Right lobe of liver (tissue), 6 donors: ENCODE results near the gene COL4A4. TPM values are rescaled to one million over a fixed set of nuclear protein-coding genes. Genes with fewer than 3 reads are reported as not detected.

Experiments used
- ATAC-seq, 4 donors: fragments of 200-7000 bp; cut with Tn5 transposase; one replicate each; pipeline ENCODE4 v1.9.1; 2020; ENCODE audit warnings: mild to moderate bottlenecking in 4 of 4, moderate library complexity in 4 of 4
- DNase-seq, 3 donors: peaks; one replicate each; pipeline ENCODE4 v3.0.0-alpha.2; 2020
- H3K27ac ChIP-seq, 3 donors: fragments of 200-600 bp; one replicate each; pipeline ENCODE4 v1.8.0; 2022
- H3K27me3 ChIP-seq, 2 donors: fragments of 200-600 bp; one replicate each; pipeline ENCODE4 v1.8.0; 2022
- H3K36me3 ChIP-seq, 4 donors: fragments of 200-600 bp; sonication (generic) in 1 of 4; one replicate each; pipeline versions ENCODE4 v1.5.1 to v1.8.0; 2017 to 2022; ENCODE audit warnings: control low read depth in 1 of 4
- H3K4me1 ChIP-seq, 4 donors: fragments of 200-600 bp; sonication (generic) in 1 of 4; one replicate each; pipeline versions ENCODE4 v1.5.1 to v1.8.0; 2017 to 2022; ENCODE audit warnings: control low read depth in 1 of 4
- H3K4me3 ChIP-seq, 3 donors: fragments of 200-600 bp; one replicate each; pipeline ENCODE4 v1.8.0; 2022
- H3K9me3 ChIP-seq, 4 donors: fragments of 200-600 bp; sonication (generic) in 1 of 4; one replicate each; pipeline versions ENCODE4 v1.5.1 to v1.8.0; 2017 to 2022; ENCODE audit warnings: control low read depth in 1 of 4
- CTCF ChIP-seq, 4 donors: fragments of 200-600 bp in 3 of 4; fragments of 450-650 bp in 1 of 4; IDR thresholded peaks; one replicate each; pipeline versions ENCODE4 v1.5.1 to v1.8.0; 2016 to 2022; ENCODE audit warnings: antibody characterized with exemption in 4 of 4, mild to moderate bottlenecking in 2 of 4
- POLR2A ChIP-seq: fragments of 450-650 bp; IDR thresholded peaks from one replicate; pipeline ENCODE4 v1.6.1; 2017; ENCODE audit warnings: antibody characterized with exemption, mild to moderate bottlenecking
- whole genome bisulfite sequencing: methylation state at CpG from one replicate; pipeline ENCODE4 v1.1.6; 2018; ENCODE audit warnings: low coverage, low lambda C conversion rate; ENCODE audit not compliant: insufficient coverage; ENCODE audit errors: missing lambda C conversion rate; 5-methylcytosine and 5-hydroxymethylcytosine counted together
- intact Hi-C, 2 donors: fragments of 100-400 bp; cut with DNase I; formaldehyde crosslinking; loops; one replicate each; pipeline versions ENCODE4 v1.11.2 to v1.14.1; 2022
- total RNA-seq, 6 experiments: library from RNA; depleted of rRNA in 2 of 6; stranded (reverse); fragments of >200 nt in 2 of 6; fragmentation: NEBNext Ultra II Directional in 3 of 6; extraction: Animal tissue kit (Norgen Biotek cat#: 25700) in 3 of 6; gene quantifications; one replicate each; pipeline versions ENCODE4 v1.1.0 to v1.2.4, GENCODE V29; 2016 to 2023
- donor health status: DM: no; HTN: yes; CAD: no.
- donor health status: DM: no; HTN: no; CAD: no.
- donor health status: DM: no; HTN: no; CAD: no.
- donor health status: DM: no; HTN: yes; CAD: no.
- donor health status: DM: no; HTN: yes; CAD: no.

COL4A4 gene
- total RNA-seq, 6 experiments from 2014 or later: 0.86 to 2.4 (median 1.8) TPM

- Histone ChIP-seq H3K27me3 (no peaks in the 10 kb centered on the region), H3K9me3 (no peaks in the 10 kb centered on the region), H3K4me1 (no peaks in the 10 kb centered on the region), H3K27ac (no peak overlapping the region), H3K36me3 (no peaks in the 10 kb centered on the region), H3K4me3 (no peak overlapping the region)
- WGBS: 93% methylated on average over 3 of the region's 10 CpGs
- DNase-seq (no peak), ATAC-seq (no peak)
- no peak for TF ChIP-seq POLR2A
- TF ChIP-seq CTCF (IDR thresholded peaks at IDR 0.05): no peak
- intact Hi-C loops: loop anchor here (10.0 kb wide), 2 partner anchors 159 to 1299 kb away; no protein-coding TSS in a partner anchor
These were observed 190.2 kb downstream of the COL4A4 start for GRCh38 chr2:226973816-226974215.

- H3K36me3 ChIP-seq: no peaks in the 10 kb centered on the region
- H3K4me3 ChIP-seq: no peak overlapping the region
- no peak for DNase-seq
- H3K9me3 ChIP-seq: no peaks in the 10 kb centered on the region
- no peaks in the 10 kb centered on the region for H3K27me3 ChIP-seq
- TF ChIP-seq CTCF (IDR thresholded peaks at IDR 0.05) (no peak), POLR2A (no peak)
- no peaks in the 10 kb centered on the region for H3K4me1 ChIP-seq
- no peak for ATAC-seq
- no peak overlapping the region for H3K27ac ChIP-seq
- 90% methylated on average over 2 of the region's 4 CpGs for WGBS
- intact Hi-C loops: loop anchor here (10.0 kb wide), 2 partner anchors 157 to 1297 kb away; no protein-coding TSS in a partner anchor
These were observed 192.2 kb downstream of the COL4A4 start for GRCh38 chr2:226971770-226972169.

DNA sequence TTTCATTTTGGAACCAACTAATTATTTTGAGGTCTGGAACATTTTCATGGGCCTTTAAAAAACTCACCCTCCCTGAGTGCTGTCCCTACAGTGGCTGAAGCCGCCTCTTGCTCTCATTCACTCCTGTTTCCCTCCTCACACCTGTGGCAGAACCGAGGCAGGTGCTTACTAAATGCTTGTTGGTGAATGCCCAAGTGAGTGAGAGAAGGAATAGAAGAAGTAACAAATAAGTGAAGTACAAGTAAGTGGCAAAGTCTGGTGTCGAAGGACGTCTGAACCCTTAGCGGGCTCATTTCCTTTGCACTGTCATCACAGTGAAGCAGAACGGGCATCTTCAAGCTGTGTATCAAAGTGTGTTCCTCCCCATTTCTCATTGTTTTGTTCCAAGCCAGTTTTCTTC lies 192.9 kb downstream of the COL4A4 start:
- no peaks in the 10 kb centered on the region for H3K9me3 ChIP-seq
- DNase-seq: no peak
- no peak for TF ChIP-seq CTCF (IDR thresholded peaks at IDR 0.05)
- TF ChIP-seq POLR2A: no peak
- intact Hi-C loops: loop anchor here (10.0 kb wide), 2 partner anchors 156 to 1296 kb away; no protein-coding TSS in a partner anchor
- H3K4me3 ChIP-seq: no peak overlapping the region
- no peak for ATAC-seq
- no peaks in the 10 kb centered on the region for H3K36me3 ChIP-seq
- no peaks in the 10 kb centered on the region for H3K4me1 ChIP-seq
- no peak overlapping the region for H3K27ac ChIP-seq
- WGBS: 73% methylated on average over 6 of the region's 6 CpGs
- H3K27me3 ChIP-seq: no peaks in the 10 kb centered on the region

- TF ChIP-seq POLR2A (no peak), CTCF (IDR thresholded peaks at IDR 0.05) (no peak)
- H3K9me3 ChIP-seq: no peaks in the 10 kb centered on the region
- 88% methylated on average over 3 of the region's 3 CpGs for WGBS
- intact Hi-C loops: loop anchor here (10.0 kb wide), 2 partner anchors 156 to 1296 kb away; no protein-coding TSS in a partner anchor
- no peaks in the 10 kb centered on the region for H3K4me1 ChIP-seq
- DNase-seq (no peak), ATAC-seq (no peak)
- H3K27ac ChIP-seq: no peak overlapping the region
- H3K36me3 ChIP-seq: no peaks in the 10 kb centered on the region
- H3K27me3 ChIP-seq: no peaks in the 10 kb centered on the region
- no peak overlapping the region for H3K4me3 ChIP-seq
These were observed 193.6 kb downstream of the COL4A4 start for GRCh38 chr2:226970362-226970761.
